H1 (cell line): ENCODE results near the gene C10orf95. TPM values are rescaled to one million over a fixed set of nuclear protein-coding genes. Genes with fewer than 3 reads are reported as not detected.

Experiments
- CTCF ChIA-PET: fragments of 300-600 bp; sonication (Branson Sonifier 250); formaldehyde crosslinking; loops from one replicate; lab custom pipeline; 2021; ENCODE audit not compliant: partially characterized antibody; lab: Charles Lee
- POLR2A ChIA-PET: fragments of 300-600 bp; sonication (Branson Sonifier 250); formaldehyde crosslinking; loops from one replicate; lab custom pipeline; 2021; ENCODE audit warnings: inconsistent platforms; ENCODE audit not compliant: partially characterized antibody; lab: Charles Lee
- DNase-seq, 2 experiments: peaks; one replicate each; pipeline versions ENCODE4 v3.0.0 to v3.0.0-alpha.2; 2010 to 2022; ENCODE audit warnings: low spot score in 2 of 2, low read depth in 1 of 2, mixed read lengths in 1 of 2
- FAIRE-seq: peaks from 2 replicates; lab custom pipeline; 2011; peaks lifted over from hg19 to GRCh38; lab: Jason Lieb, UNC
- H2AFZ ChIP-seq: 2 replicates; pipeline ENCODE4 v1.8.1; 2012; ENCODE audit warnings: low read length, inconsistent platforms
- H2AK5ac ChIP-seq: 2 replicates; pipeline ENCODE4 v1.6.1; 2013; ENCODE audit warnings: low read depth, low read length
- H2BK120ac ChIP-seq: replicated peaks from 2 replicates; pipeline ENCODE3; 2013; ENCODE audit warnings: low read depth, low read length, inconsistent platforms
- H2BK12ac ChIP-seq: 2 replicates; pipeline ENCODE4 v1.6.1; 2013; ENCODE audit warnings: low read depth, low read length
- H2BK15ac ChIP-seq: 2 replicates; pipeline ENCODE4 v1.6.1; 2013; ENCODE audit warnings: low read length
- H2BK20ac ChIP-seq: 2 replicates; pipeline ENCODE4 v1.6.1; 2013; ENCODE audit warnings: low read length
- H2BK5ac ChIP-seq: 2 replicates; pipeline ENCODE4 v1.6.1; 2013; ENCODE audit warnings: low read depth, low read length
- H3K14ac ChIP-seq: 2 replicates; pipeline ENCODE4 v1.6.1; 2013; ENCODE audit warnings: inconsistent platforms; ENCODE audit not compliant: insufficient read length
- H3K18ac ChIP-seq: 2 replicates; pipeline ENCODE4 v1.6.1; 2013; ENCODE audit warnings: low read length; ENCODE audit errors: extremely low read depth
- H3K23ac ChIP-seq: 2 replicates; pipeline ENCODE4 v1.6.1; 2013; ENCODE audit warnings: inconsistent platforms; ENCODE audit not compliant: insufficient read length
- H3K23me2 ChIP-seq: 2 replicates; pipeline ENCODE4 v1.6.1; 2013; ENCODE audit warnings: low read depth, low read length
- H3K27ac ChIP-seq: 2 replicates; pipeline ENCODE4 v1.6.1; 2011; ENCODE audit warnings: low read depth, low read length, inconsistent platforms
- H3K27me3 ChIP-seq, 4 experiments: replicated peaks in 1 of 4; 1 replicate in 1 of 4; 2 replicates in 3 of 4; pipeline versions ENCODE4 v1.6.1 to v1.8.1; 2011 to 2013; ENCODE audit warnings: low read length in 3 of 4, mild to moderate bottlenecking in 3 of 4, inconsistent platforms in 2 of 4, mixed read lengths in 2 of 4, moderate library complexity in 1 of 4; ENCODE audit not compliant: control insufficient read depth in 3 of 4, insufficient read depth in 3 of 4; ENCODE audit errors: extremely low read depth in 1 of 4
- H3K36me3 ChIP-seq, 4 experiments: 2 replicates each; pipeline versions ENCODE4 v1.6.1 to v1.8.1; 2011 to 2013; ENCODE audit warnings: mild to moderate bottlenecking in 4 of 4, low read length in 3 of 4, moderate library complexity in 2 of 4, control low read depth in 1 of 4, inconsistent platforms in 1 of 4; ENCODE audit not compliant: insufficient read depth in 4 of 4, control insufficient read depth in 2 of 4
- H3K4ac ChIP-seq: replicated peaks from 2 replicates; pipeline ENCODE3; 2013; ENCODE audit warnings: low read length, low read depth, mixed read lengths, inconsistent platforms; ENCODE audit not compliant: insufficient read length
- H3K4me1 ChIP-seq, 4 experiments: replicated peaks in 1 of 4; 1 replicate in 1 of 4; 2 replicates in 3 of 4; pipeline versions ENCODE4 v1.6.1 to v1.8.1; 2011 to 2013; ENCODE audit warnings: low read length in 3 of 4, inconsistent platforms in 2 of 4, mixed read lengths in 1 of 4; ENCODE audit not compliant: insufficient read depth in 4 of 4, control insufficient read depth in 3 of 4
- H3K4me2 ChIP-seq, 2 experiments: 2 replicates each; pipeline versions ENCODE4 v1.6.1 to v1.8.1; 2011 to 2013; ENCODE audit warnings: low read depth in 2 of 2, low read length in 2 of 2, control low read depth in 1 of 2, inconsistent platforms in 1 of 2, mild to moderate bottlenecking in 1 of 2; ENCODE audit not compliant: insufficient read depth in 1 of 2
- H3K4me3 ChIP-seq, 4 experiments: fragments of 200-600, 300-600 bp in 1 of 4; sonication (generic), shearing (Covaris generic), sonication (Bioruptor Twin) in 1 of 4; 2 replicates each; pipeline versions ENCODE4 v1.5.1 to v1.8.1; 2011 to 2016; ENCODE audit warnings: low read length in 4 of 4, low read depth in 3 of 4, control low read depth in 2 of 4, inconsistent platforms in 2 of 4, mild to moderate bottlenecking in 2 of 4, mixed read lengths in 1 of 4, moderate library complexity in 1 of 4; ENCODE audit not compliant: insufficient read depth in 2 of 4; ENCODE audit errors: extremely low read depth in 1 of 4
- H3K56ac ChIP-seq: replicated peaks from 2 replicates; pipeline ENCODE3; 2013; ENCODE audit warnings: low read depth, mild to moderate bottlenecking, mixed read lengths, low read length, inconsistent platforms; ENCODE audit not compliant: insufficient read length
- H3K79me1 ChIP-seq: 2 replicates; pipeline ENCODE4 v1.6.1; 2013; ENCODE audit warnings: low read depth, low read length, control low read depth
- H3K79me2 ChIP-seq, 2 experiments: 2 replicates each; pipeline versions ENCODE4 v1.6.1 to v1.8.1; 2012 to 2013; ENCODE audit warnings: low read length in 2 of 2, mild to moderate bottlenecking in 2 of 2, inconsistent platforms in 1 of 2; ENCODE audit not compliant: insufficient read depth in 2 of 2, control insufficient read depth in 1 of 2
- H3K9ac ChIP-seq, 4 experiments: replicated peaks in 1 of 4; 1 replicate in 1 of 4; 2 replicates in 3 of 4; pipeline versions ENCODE4 v1.6.1 to v1.8.1; 2011 to 2013; ENCODE audit warnings: low read depth in 3 of 4, low read length in 3 of 4, control low read depth in 2 of 4, mild to moderate bottlenecking in 2 of 4, moderate library complexity in 2 of 4, inconsistent platforms in 1 of 4; ENCODE audit errors: extremely low read depth in 1 of 4
- H3K9me3 ChIP-seq, 2 experiments: 2 replicates each; pipeline versions ENCODE4 v1.6.1 to v1.8.1; 2012 to 2013; ENCODE audit warnings: mild to moderate bottlenecking in 2 of 2, moderate library complexity in 2 of 2, control low read depth in 1 of 2, inconsistent platforms in 1 of 2, low read depth in 1 of 2, low read length in 1 of 2, mixed read lengths in 1 of 2; ENCODE audit not compliant: insufficient read depth in 2 of 2
- H4K20me1 ChIP-seq, 2 experiments: replicated peaks in 1 of 2; 2 replicates each; pipeline versions ENCODE3 to v1.8.1; 2011 to 2013; ENCODE audit warnings: inconsistent platforms in 2 of 2, low read length in 2 of 2, mild to moderate bottlenecking in 1 of 2; ENCODE audit not compliant: insufficient read depth in 2 of 2, control insufficient read depth in 1 of 2
- H4K5ac ChIP-seq: 2 replicates; pipeline ENCODE4 v1.6.1; 2013; ENCODE audit warnings: low read length, low read depth, mixed read lengths, inconsistent platforms; ENCODE audit not compliant: insufficient read length
- H4K8ac ChIP-seq: 2 replicates; pipeline ENCODE4 v1.8.0; 2013; ENCODE audit warnings: mild to moderate bottlenecking, moderate library complexity, low read length, inconsistent platforms; ENCODE audit not compliant: insufficient read depth; ENCODE audit errors: extremely low read depth
- H4K91ac ChIP-seq: replicated peaks from 2 replicates; pipeline ENCODE3; 2013; ENCODE audit warnings: low read length, mixed read lengths, inconsistent platforms; ENCODE audit not compliant: insufficient read length
- CBX8 ChIP-seq: fragments of 300-800, 300-1000 bp; sonication (generic); IDR thresholded peaks from 2 replicates; pipeline ENCODE4 v1.7.1; 2016; ENCODE audit warnings: low read depth, low read length, borderline replicate concordance
- CEBPB ChIP-seq: IDR thresholded peaks from 2 replicates; pipeline ENCODE4 v1.6.1; 2012; ENCODE audit warnings: low read depth, low read length
- EZH2 ChIP-seq: fragments of 200-600 bp; sonication (generic); IDR thresholded peaks from 2 replicates; pipeline ENCODE4 v1.7.1; 2012; ENCODE audit warnings: low read depth, mild to moderate bottlenecking, moderate library complexity, low read length, inconsistent platforms; ENCODE audit not compliant: severe bottlenecking
- GABPA ChIP-seq: IDR thresholded peaks from 2 replicates; pipeline ENCODE4 v1.6.1; 2011; ENCODE audit warnings: mild to moderate bottlenecking, low read length, moderate library complexity, borderline replicate concordance; ENCODE audit not compliant: insufficient read depth
- SUZ12 ChIP-seq: fragments of 200-600 bp; sonication (generic); IDR thresholded peaks from 2 replicates; pipeline ENCODE4 v1.6.1; 2012; ENCODE audit warnings: mild to moderate bottlenecking, inconsistent platforms, low read length, moderate library complexity, mixed read lengths
- TAF1 ChIP-seq: IDR thresholded peaks from 2 replicates; pipeline ENCODE4 v1.6.1; 2011; ENCODE audit warnings: mild to moderate bottlenecking, low read depth, low read length
- TCF12 ChIP-seq: IDR thresholded peaks from 2 replicates; pipeline ENCODE4 v1.6.1; 2011; ENCODE audit warnings: low read depth, mild to moderate bottlenecking, low read length
- WGBS, 2 experiments: shearing (Covaris generic) in 1 of 2; methylation state at CpG; one replicate each; pipeline versions ENCODE4 v1.1.6 to v1.1.7; 2013 to 2015; ENCODE audit warnings: low lambda C conversion rate in 2 of 2, mixed read lengths in 2 of 2, inconsistent platforms in 1 of 2, low coverage in 1 of 2, missing lambda C conversion rate in 1 of 2; ENCODE audit not compliant: insufficient replicate concordance in 2 of 2, insufficient coverage in 1 of 2, insufficient read length in 1 of 2; ENCODE audit errors: extremely low coverage in 1 of 2, missing lambda C conversion rate in 1 of 2; 5-methylcytosine and 5-hydroxymethylcytosine counted together
- polyA plus RNA-seq, 7 experiments: library from polyadenylated mRNA; depleted of rRNA in 3 of 7; stranded (reverse) in 5 of 7; unstranded in 2 of 7; fragments of >200 nt in 5 of 7; fragments of 200-250 nt in 2 of 7; gene quantifications; 1 replicate in 5 of 7; 2 replicates in 1 of 7; 4 replicates in 1 of 7; pipeline versions ENCODE4 v1.2.1 to v1.2.3, GENCODE V29; 2011 to 2013; ENCODE audit warnings: missing spikeins in 2 of 7, mixed read lengths in 2 of 7
- total RNA-seq: library from RNA; stranded (reverse); fragmentation: NEBNext Ultra II Directional; extraction: Animal tissue kit (Norgen Biotek cat#: 25700); gene quantifications from 2 replicates; pipeline ENCODE4 v1.2.1, GENCODE V29; 2021

C10orf95 gene
- total and polyA plus RNA-seq, 2 of the 8 experiments (the other 6 are each of a cell fraction or from before 2014, with no cell fraction given): 0.34 to 0.48 TPM

DNA sequence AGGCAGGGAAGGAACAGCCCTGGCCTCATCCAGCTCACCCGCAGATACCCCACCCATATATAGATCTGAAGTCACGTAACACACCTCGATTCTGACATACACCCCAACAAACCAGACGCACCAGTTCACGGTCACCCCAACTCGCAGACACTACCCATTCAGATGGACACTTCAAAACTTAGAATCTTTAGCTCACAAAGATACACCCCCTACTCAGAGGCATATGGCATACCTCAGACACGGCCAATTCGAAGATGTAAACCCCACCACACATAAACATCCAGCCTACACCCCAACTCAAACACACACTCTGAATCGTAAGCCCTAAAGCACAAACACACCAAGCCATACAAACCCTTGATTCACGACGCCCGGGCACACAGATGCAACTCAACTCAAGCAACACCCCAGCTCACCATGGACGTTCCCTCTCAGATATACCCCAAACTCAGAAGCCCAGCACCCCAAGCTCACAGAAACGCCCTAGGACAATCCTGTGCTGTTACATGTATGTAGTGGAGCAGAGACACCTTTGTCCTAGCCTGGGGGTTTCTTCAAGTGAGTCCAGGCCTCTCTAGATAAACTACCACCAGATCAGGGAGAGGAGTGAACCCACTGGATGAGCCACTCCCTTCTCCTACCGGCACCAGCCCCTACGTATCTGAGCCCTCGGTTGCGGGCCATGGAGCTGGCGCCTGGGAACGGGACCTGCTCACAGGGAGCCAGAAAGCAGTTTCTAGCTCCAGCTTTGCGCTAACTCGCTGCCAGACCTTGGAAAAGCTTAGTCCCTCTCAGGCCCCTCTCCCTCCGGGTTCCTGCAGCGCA lies 41.5 kb downstream of the C10orf95 start:
- no peak overlapping the region for H3K18ac ChIP-seq
- H3K9me3 ChIP-seq: no peaks in the 10 kb centered on the region
- 40% methylated on average over 24 of the region's 24 CpGs; no CpG with 5 or more reads in 1 of the 2 experiments for WGBS, 2 experiments
- CTCF ChIA-PET: interaction anchor here (0.6 to 10.1 kb wide), 12 partner anchors 8 to 1348 kb away, joined by 3 to 205 read pairs (median 4); partner anchors contain the start of genes CUEDC2, NFKB2 and PSD
- H3K23ac ChIP-seq: no peak overlapping the region
- no peak overlapping the region for H2AFZ ChIP-seq
- FAIRE-seq: no peak
- peaks cover 17 to 52% (median 50%) of the 10 kb centered on the region in 4 experiments for H3K27me3 ChIP-seq
- no peak overlapping the region for H3K14ac ChIP-seq
- H2BK15ac ChIP-seq: peak overlapping the region; percentile 84
- H3K4ac ChIP-seq: no peak overlapping the region
- H4K5ac ChIP-seq: no peak overlapping the region
- H4K91ac ChIP-seq: peak overlapping the region; percentile 31
- peak in 1 of 2 experiments; percentile 67 for DNase-seq
- peak overlapping the region; percentile 70 to 88 for H3K4me2 ChIP-seq
- peak overlapping the region; percentile 82; the same call in 1 of the 2 replicates for H2BK12ac ChIP-seq
- H3K56ac ChIP-seq: peak overlapping the region; percentile 54
- H3K9ac ChIP-seq: peak overlapping the region in 2 of 4 experiments; percentile 8 to 25; a peak in 3 of 7 replicates
- peak overlapping the region; percentile 50 to 70 (median 57) for H3K4me3 ChIP-seq
- TF ChIP-seq SUZ12 (peak; percentile 73; the same call in 1 of the 2 replicates), GABPA (no peak), TCF12 (no peak), TAF1 (no peak), CBX8 (no peak), CEBPB (no peak), EZH2 (peak; percentile 82)
- H3K4me1 ChIP-seq: peaks cover 9 to 31% (median 22%) of the 10 kb centered on the region in 4 experiments
- H4K20me1 ChIP-seq: peaks cover 0 to 4% of the 10 kb centered on the region in 2 experiments
- no peaks in the 10 kb centered on the region for H3K79me2 ChIP-seq
- H3K23me2 ChIP-seq: peaks cover 26% of the 10 kb centered on the region
- no peak overlapping the region; the same call in 1 of the 2 replicates for H2AK5ac ChIP-seq
- POLR2A ChIA-PET: interaction anchor here (0.9 to 4.9 kb wide), 11 partner anchors 9 to 176 kb away, joined by 3 to 51 read pairs (median 8); partner anchors contain the start of genes C10orf95, CUEDC2, FBXL15 and NFKB2
- no peak overlapping the region; the same call in 1 of the 2 replicates for H2BK5ac ChIP-seq
- H3K36me3 ChIP-seq: no peaks in the 10 kb centered on the region
- H3K27ac ChIP-seq: no peak overlapping the region
- H2BK120ac ChIP-seq: no peak overlapping the region
- H3K79me1 ChIP-seq: no peaks in the 10 kb centered on the region
- H2BK20ac ChIP-seq: no peak overlapping the region
- peak overlapping the region; percentile 95; the same call in 1 of the 2 replicates for H4K8ac ChIP-seq
